HG03196 (cell line): ENCODE measurements around the gene ADARB2.
"Not testable (repeated sequence)": the region's sequence is repeated elsewhere in the genome, so short reads cannot be mapped to it uniquely, and the experiment has no call there.

Experiments
- ATAC-seq: cut with Tn5 transposase; IDR thresholded peaks from one replicate; pipeline ENCODE4 v1.9.1; 2021; ENCODE audit not compliant: unreplicated experiment

Gene ADARB2

DNA sequence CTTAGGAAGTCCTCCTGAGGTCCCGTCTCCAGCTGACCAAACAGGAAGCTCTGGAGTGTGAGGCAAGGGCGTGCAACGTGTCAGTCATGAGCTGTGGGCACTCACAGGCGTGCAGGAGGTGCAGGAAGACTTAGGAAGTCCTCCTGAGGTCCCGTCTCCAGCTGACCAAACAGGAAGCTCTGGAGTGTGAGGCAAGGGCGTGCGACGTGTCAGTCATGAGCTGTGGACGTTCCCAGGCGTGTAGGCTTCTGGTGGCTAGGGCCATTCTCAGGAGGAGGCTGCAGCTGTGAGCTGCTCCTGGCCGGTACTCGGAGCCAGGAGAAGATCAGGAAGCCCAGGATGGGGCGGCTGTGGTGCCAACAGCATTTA, 489.1 kb downstream of the ADARB2 start:
- ATAC-seq = not testable (repeated sequence)

DNA sequence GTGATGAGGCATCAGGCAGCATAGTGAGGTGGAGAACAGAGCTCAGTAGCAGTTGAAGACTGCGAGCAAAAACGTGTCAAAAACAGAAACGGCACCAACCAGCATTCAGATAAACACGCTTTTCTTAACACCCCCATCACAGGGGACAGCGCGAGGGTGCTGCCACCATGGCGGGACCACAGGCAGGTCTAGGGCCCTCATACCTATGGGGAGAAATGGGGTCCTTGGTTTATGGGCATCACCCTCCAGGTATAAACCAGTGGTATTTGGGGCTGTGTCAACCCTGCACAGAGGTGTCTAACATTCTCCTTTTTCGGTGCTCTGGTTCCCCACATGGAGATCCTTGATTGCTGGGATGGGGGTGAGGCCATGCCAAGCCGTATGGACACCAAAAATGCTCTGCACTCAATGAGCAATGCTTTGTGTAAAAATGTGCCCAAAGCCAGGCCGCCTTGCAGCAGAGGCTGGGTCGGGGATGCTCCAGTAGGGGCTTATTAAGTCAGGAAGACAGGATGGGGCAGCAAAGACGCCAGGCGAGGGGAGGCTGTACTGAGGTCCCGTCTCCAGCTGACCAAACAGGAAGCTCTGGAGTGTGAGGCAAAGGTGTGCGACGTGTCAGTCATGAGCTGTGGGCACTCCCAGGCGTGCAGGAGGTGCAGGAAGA, 489.6 kb downstream of the ADARB2 start:
- ATAC-seq = no peak

DNA sequence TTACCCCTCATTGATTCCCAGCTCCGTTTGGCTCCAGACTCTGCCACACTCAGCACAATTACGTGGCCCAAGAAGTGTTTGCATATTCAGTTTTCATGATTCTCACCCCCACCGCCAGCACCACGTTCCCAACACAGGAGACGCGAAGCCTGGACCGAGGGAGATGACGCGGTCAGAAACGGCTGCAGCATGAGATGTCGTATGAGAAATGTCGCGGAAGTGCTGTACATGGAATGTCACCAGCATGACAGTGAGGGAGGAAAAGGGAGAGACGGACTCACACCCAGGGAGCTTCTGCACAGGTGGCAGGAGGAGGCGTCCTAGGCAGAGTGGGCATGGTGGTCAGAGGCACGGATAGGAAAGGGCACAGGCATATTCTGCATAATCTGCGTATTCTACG, 492.8 kb downstream of the ADARB2 start:
- no peak for ATAC-seq

DNA sequence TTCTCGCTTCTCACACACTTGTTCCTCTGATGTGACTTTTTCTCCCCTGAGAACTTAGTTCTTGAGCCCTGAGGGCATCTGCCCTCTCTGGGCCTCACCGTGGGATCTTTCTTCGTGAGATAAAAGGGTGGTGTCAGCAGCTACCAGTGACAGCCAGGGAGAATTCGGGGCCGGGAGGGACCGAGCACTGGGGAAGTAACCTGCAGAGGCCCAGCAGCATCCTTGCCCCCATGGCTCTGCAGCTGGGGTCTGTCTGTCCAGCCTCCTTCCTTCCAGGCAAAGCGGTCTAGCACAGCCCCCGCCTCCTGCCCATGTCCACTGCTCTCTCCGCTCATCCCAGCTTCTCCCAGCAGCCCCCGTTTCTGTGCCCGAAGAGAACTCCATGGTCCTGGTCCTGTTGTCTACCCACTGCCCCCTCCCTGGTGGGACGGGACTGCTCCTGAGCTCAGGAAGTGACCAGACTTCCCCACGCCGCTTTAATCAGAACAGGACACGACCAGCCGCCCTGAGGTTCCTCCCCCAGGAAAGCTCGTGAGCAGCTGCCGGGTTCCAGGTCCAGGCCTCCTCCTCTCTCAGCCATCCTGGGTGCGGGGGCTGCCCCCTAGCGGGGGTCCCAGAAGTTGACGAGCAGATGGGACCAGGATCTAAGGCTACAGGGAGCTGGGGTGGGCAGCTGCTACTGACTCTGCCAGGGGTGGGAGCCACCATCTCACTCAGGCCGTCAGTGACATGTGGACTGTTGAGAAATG, 493.7 kb downstream of the ADARB2 start:
- no peak for ATAC-seq

DNA sequence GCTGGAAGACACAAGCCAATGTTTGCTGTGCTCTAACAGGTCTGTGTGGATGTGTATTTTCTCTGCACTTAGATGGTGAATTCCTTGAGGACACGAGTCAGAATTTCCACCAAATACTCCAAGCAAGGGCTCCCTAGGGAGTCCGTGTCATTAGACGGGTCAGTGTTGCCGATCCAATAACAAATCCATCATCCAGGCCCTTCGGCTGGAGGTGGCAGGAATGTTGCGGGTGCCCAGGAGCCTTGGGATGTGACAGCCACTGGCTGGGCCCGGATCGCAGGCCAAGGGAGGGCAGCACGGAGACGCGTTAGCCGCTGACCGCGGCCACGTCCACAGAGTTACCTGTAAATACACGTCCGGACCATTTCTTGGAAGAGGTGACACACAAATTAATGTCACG, 494.4 kb downstream of the ADARB2 start:
- ATAC-seq = no peak

DNA sequence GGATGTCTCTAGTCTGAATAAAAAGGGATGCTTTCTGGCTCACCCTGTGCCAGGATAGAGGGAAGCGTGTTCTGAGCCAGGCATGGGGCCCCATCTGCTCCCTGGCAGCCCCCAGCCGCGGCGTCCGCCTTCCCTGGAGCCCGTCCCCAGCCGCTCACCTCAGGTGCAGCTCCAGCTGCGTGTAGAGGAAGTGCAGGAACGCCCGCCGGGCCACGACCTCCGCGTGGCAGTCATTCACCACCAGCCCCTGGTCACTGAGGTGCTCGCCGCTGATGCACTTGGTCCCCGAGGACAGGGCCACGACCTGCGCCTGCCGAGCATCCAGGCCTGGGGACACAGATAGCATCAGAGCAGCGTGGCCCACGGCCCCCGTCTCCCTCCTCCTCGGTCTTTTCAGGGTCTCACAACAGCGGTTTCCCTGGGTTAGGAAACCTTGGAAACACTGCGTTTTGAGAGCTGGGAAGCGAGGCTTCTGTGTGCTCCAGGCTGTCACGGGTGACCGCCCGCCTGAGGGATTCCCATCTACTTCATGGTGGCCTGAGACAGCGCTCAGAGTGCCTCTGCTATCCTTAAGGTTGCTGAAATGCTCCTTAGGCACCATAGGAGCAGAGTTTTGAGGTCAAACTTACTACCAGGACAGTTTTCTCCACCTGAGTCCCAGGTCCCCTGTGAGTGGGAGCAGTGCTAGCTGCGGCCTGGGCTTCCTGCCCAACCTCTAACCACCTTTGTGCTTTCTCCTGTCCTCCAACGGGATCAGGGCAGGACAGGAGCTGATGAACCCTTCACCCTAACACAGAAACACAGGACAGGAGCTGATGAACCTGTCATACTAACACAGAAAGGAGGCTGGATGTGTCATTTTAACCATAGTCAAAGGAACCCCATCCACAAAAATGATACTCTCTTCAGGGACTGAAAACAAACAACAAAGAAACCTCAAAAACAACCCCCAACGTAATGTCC, 495.1 kb downstream of the ADARB2 start:
- no peak for ATAC-seq

DNA sequence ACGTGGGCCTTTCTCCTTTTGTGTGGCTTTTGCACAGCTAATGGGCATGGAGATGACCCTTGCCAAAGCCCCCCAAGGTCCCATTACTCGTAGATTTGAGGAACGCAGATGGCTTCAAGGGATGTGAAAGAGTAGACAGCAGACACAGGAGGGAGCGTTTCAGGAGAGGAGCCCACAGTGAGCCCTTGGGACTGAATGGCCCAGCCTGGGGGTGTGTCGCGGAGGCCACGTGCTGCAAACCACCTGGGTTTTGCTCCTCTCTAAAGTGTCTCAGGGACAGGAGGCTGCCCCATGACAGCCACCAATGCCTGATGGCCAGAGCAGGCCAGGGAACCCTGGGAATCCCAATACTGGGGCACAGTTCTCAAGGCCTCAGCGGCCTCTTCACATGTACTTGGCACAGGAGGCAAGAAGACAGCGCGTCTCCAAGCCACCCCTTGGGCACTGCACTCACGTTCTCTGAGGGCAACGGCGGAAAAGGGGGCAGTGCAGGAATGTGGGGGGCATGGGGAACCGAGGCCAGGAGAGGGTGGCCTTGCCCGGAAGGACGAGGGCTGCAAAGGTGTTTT, 495.9 kb downstream of the ADARB2 start:
- no peak for ATAC-seq

DNA sequence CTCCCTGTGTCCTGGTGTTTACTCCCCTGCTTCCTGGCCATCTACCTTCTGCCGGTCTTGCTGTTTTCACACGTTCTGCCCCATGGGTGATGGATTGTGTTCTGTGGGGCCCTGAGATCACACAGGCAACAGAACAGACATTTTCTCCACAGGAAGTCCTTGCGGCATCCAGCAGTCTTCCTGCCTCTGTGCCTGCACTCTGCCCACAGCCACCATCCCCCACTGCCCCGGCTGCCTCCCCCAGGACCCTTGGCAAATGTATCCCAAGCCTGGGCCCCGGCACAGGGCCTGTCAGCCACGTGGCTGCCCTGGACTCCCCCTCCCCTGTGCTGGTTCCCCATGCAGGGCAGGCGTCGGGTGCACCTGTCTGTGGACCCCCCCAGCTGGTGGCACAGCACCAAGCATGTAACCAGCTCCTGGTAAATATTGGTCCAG, 497.0 kb downstream of the ADARB2 start:
- ATAC-seq = no peak

DNA sequence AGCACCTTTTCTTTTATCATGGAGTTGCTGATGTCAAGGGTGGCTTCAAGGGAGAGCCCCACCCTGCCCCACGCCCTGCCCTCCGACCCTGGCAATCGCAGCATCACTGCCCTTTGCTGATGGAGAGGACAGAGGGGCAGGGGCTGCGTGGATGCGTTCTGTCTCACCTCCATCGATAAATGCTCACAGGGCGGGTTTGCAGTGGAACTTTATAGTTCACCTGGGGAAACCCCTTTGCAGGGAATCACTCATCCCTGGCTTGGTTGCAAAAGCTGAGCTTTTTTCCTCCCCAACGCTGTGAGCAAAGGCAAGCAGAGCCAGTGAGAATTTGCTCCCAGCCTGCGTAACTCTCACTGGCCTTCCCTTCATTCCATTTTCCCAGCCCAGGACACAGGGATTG, 504.3 kb downstream of the ADARB2 start:
- ATAC-seq = no peak

DNA sequence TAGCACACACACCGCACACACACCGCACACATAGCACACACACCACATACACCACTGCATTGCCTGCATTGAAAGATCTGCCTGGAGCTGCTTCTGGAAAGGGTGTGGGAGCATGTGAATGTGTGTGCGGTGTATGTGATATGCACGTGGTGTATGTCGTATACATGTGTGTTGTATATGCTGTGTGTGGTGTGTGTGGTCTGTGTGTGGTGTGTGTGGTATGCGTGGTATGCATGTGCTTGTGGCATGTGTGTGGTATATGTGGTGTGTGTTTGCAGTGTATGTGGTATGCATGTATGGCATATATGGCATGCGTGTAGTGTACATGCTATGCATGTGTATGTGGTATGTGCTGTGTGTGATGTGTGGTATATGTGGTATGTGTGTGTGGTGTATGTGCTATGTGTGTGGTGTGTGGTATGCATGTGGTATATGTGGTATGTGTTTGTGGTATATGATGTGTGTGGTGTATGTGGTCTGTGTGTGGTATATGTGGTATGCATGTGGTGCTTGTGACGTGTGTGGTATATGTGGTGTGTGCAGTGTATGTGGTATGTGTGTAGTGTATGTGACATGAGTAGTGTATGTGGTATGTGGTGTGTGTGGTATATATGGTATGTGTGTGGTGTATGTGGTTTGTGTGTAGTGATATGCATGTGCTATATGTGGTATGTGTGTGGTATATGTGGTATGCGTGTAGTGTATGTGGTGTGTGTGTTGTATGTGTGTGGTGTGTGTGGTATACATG, 505.0 kb downstream of the ADARB2 start:
- no peak for ATAC-seq

DNA sequence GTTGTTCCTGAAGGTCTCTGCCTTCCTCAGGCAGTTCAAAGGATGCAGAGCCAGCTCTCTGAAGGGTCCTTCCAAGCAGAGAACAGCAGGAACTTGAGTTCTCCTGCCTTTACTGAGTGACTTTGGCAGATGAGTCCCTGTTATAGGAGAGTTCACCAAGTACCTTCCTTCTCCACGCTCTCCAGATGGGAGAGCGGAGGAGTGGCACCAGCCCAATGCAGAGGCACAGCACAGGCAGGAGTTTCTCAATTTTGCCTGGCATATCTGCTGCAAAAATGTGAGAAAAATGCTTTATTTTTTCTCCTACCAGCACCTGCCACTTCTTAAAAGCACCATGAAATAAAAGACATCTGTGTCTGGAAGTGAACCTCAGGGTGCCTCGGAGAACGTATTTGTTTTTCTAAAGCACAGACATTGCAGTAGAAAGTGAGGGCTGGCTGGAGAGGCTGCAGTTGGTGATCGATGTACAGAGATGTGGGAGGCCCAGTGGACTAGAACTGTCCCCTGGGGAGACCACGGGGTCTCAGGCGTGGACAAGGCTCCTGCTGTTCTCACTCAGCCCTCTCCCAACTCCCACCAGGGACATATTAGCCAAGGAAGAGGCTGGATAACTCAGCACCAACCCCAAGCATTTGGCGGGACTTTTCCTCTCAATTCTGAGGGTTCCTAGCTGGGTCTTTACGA, 506.6 kb downstream of the ADARB2 start:
- ATAC-seq = no peak

DNA sequence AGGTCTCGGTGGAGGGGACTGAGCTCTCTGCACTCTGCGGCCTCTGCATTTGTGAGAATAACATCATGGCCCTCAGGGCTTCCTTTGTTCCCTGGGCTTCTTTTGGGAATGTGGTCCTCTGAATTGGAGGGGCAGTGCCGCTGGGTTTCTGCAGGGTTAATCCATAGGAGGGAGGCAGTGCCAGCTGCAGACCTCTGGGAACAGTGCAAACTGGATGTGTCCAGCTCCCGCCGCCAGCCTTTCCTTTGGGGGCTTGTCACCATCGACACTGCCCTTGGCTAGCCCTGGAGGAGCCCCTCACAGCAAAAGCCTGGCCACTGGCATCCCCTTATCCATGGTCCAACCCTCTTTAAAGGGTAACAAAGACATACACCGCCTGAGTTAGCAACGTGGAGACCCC, 507.2 kb downstream of the ADARB2 start:
- ATAC-seq = no peak

DNA sequence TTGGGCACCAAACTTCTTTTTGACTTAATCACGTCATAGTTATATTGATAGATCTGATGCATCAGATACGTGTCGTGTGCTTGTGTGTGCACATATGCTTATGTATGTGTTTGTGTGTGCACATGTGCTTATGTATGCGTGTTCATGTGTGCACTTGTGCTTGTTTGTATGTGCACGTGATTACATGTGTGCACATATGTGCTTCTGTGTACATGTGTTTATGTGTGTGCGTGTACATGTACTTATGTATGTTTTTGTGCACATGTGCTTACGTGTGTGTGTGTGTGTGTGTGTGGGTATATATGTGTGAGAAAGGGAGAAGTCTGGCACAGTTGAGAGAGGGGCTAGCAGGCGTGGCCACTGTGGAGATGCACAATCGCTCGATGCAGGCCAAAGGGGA, 507.8 kb downstream of the ADARB2 start:
- ATAC-seq = no peak

DNA sequence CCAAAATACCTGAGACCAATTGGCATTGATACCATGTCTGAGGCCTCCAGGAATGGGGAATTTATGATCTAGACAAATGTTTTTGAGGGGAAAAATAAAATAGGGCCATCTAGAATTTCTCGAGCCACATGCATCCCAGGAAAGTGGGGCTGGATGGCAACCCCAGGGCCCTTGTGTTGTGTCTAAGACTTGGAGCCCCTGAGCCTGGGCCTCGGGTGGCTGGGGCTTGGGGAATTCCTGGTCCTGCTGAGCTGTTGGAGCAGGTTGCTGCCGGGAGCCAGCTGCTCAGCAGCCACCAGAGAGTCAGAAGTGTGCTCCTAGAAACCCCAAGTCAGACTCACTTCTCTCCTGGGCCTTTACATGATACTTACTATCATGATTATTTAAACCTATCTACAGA, 508.2 kb downstream of the ADARB2 start:
- no peak for ATAC-seq

DNA sequence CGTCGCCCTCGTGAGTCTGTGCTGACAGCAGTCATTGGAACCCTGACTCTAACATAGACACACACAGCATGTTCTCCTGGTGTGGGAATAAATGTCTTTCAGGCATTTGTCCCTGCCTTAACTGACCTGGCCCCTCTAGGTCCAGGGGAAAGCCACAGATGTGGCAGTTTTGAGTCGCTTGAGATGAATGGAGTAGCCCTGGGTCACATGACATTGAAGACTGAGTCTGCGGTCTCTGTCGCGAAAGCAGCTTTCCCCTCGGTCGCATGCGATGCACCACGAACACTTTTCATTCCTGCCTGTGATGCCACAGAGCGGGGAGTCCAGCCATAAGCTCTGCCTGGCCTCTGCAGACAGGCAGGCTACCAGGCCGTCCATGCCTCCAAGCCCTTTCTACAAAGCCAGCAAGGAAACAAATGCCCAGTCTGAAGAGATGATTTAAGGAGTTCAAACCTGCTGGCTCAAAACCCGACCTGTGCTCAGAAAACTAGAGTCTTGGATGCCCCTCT, 508.8 kb downstream of the ADARB2 start:
- ATAC-seq = no peak

DNA sequence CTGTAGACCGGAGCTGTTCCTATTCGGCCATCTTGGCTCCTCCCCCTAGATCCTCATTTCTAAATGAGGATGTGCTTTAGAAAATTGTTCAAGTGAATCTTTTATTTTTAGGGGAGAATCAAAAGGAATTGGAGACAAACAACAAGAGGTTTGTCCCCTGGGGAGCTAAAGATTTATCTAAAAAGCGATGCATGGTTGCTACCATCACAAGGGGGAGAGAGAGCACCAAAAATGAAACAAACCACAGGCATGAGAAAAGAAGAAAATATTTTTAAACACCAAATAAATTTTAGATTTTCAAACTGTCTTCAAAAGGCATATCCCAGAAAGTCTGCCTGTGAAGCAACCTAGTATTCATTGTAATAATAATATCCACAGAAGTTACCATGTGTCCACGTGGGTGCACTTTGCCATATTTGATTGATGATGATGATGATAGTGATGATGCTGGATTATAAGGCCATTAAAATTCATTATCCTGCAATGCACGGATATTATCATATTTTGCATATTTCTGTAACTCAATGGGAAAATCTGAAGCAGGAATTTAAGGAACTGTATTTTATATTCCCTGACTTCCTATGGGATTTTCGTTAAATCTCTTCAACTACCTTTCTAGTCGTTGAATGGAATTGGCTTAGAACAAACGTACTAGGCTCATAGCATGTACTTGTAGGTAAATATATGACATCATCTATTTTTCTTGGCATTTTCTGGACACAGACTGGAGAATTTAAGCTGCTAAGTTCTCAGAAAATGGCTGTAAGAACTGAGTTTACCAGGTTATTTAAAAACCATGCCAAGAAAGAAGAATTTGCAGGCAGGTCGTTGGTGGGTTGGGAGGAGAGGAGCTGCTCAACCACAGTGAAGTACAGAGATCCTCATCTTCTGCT, 509.6 kb downstream of the ADARB2 start:
- ATAC-seq = no peak

DNA sequence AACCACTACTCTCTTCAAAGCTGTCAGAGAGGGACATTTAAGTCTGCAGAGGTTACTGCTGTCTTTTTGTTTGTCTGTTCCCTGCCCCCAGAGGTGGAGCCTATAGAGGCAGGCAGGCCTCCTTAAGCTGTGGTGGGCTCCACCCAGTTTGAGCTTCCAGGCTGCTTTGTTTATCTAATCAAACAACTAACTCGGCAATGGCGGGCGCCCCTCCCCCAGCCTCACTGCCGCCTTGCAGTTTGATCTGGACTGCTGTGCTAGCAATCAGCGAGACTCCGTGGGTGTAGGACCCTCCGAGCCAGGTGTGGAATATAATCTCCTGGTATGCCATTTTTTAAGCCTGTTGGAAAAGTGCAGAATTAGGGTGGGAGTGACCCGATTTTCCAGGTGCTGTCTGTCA, 510.4 kb downstream of the ADARB2 start:
- ATAC-seq = not testable (repeated sequence)

DNA sequence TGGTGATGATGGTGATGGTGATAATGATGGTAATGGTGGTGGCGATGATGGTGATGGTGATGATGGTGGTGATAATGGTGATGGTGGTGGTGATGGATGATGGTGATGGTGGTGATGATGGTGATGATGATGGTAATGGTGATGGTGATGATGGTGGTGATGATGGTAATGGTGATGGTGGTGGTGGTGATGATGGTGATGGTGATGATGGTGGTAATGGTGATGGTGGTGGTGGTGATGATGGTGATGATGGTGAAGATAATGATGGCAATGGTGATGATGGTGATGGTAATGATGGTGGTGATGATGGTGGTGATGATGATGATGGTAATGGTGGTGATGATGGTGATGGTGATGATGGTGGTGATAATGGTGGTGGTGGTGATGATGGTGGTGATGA, 517.5 kb downstream of the ADARB2 start:
- ATAC-seq = not testable (repeated sequence)

DNA sequence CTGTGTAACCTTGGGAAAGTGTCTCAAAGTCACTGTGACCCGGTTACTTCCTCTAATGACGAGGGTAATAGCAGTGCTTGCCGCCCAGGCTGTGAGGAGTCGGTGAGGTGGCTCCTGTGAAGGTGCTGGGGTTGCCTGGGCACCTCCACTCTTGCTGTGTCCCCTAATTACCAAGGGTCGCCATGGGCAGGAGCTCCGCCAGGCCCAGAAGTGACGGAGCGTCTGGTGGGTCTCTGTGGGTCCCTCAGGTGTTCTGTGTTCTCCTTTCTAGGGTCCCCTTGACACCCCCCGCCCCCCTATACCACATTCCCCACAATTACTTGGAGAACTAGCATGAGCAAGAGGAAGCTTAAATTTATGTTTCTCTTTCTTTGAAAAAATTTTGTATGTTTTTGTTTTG, 519.7 kb downstream of the ADARB2 start:
- no peak for ATAC-seq
